H9 (cell line): ENCODE results near the gene SZRD1. TPM values are rescaled to one million over a fixed set of nuclear protein-coding genes. Genes with fewer than 3 reads are reported as not detected.

Experiments
- DNase-seq: peaks from one replicate; pipeline ENCODE4 v3.0.0-alpha.2; 2017
- H2AFZ ChIP-seq: one replicate; pipeline ENCODE4 v1.6.1; 2013; ENCODE audit warnings: mild to moderate bottlenecking, low read length, control low read depth, moderate library complexity
- H2AK5ac ChIP-seq: 2 replicates; pipeline ENCODE4 v1.6.1; 2013; ENCODE audit warnings: low read length, control low read depth, mixed read lengths; ENCODE audit not compliant: insufficient read length
- H2BK120ac ChIP-seq: one replicate; pipeline ENCODE4 v1.6.1; 2013; ENCODE audit warnings: low read depth, mild to moderate bottlenecking, low read length, control low read depth, inconsistent platforms; ENCODE audit not compliant: poor library complexity, severe bottlenecking
- H2BK12ac ChIP-seq: 2 replicates; pipeline ENCODE4 v1.6.1; 2013; ENCODE audit warnings: low read length, control low read depth, mixed read lengths, low read depth; ENCODE audit not compliant: insufficient read length
- H2BK15ac ChIP-seq: 2 replicates; pipeline ENCODE4 v1.6.1; 2013; ENCODE audit warnings: low read depth, low read length, control low read depth
- H2BK20ac ChIP-seq: one replicate; pipeline ENCODE4 v1.6.1; 2013; ENCODE audit warnings: low read depth, mild to moderate bottlenecking, low read length, control low read depth, inconsistent platforms; ENCODE audit not compliant: poor library complexity, severe bottlenecking
- H2BK5ac ChIP-seq: 2 replicates; pipeline ENCODE4 v1.6.1; 2013; ENCODE audit warnings: low read length, control low read depth, mixed read lengths; ENCODE audit not compliant: insufficient read length
- H3K14ac ChIP-seq: 2 replicates; pipeline ENCODE4 v1.6.1; 2013; ENCODE audit warnings: low read length, control low read depth; ENCODE audit not compliant: insufficient read depth
- H3K18ac ChIP-seq: 2 replicates; pipeline ENCODE4 v1.6.1; 2013; ENCODE audit warnings: low read depth, mild to moderate bottlenecking, mixed read lengths, low read length, control low read depth; ENCODE audit not compliant: insufficient read length
- H3K23ac ChIP-seq: 2 replicates; pipeline ENCODE4 v1.6.1; 2013; ENCODE audit warnings: low read length, control low read depth, mixed read lengths, low read depth; ENCODE audit not compliant: insufficient read length
- H3K23me2 ChIP-seq: 2 replicates; pipeline ENCODE4 v1.6.1; 2013; ENCODE audit warnings: low read depth, mild to moderate bottlenecking, mixed read lengths, low read length, control low read depth; ENCODE audit not compliant: insufficient read length, poor library complexity, severe bottlenecking
- H3K27ac ChIP-seq: 2 replicates; pipeline ENCODE4 v1.5.1; 2013; ENCODE audit warnings: low read length, control low read depth, mixed read lengths, low read depth; ENCODE audit not compliant: insufficient read length
- H3K27me3 ChIP-seq: 2 replicates; pipeline ENCODE4 v1.6.1; 2013; ENCODE audit warnings: low read length, control low read depth, inconsistent platforms; ENCODE audit not compliant: insufficient read depth
- H3K4ac ChIP-seq: 2 replicates; pipeline ENCODE4 v1.6.1; 2013; ENCODE audit warnings: low read depth, mild to moderate bottlenecking, control low read depth, inconsistent platforms, low read length, moderate library complexity
- H3K4me1 ChIP-seq: 2 replicates; pipeline ENCODE4 v1.6.1; 2013; ENCODE audit warnings: low read length, control low read depth, inconsistent platforms; ENCODE audit not compliant: insufficient read depth
- H3K4me2 ChIP-seq: 2 replicates; pipeline ENCODE4 v1.6.1; 2013; ENCODE audit warnings: low read length, control low read depth, mixed read lengths; ENCODE audit not compliant: insufficient read length, insufficient read depth
- H3K56ac ChIP-seq: 2 replicates; pipeline ENCODE4 v1.6.1; 2013; ENCODE audit warnings: low read depth, mild to moderate bottlenecking, mixed read lengths, low read length, control low read depth; ENCODE audit not compliant: insufficient read length
- H3K79me1 ChIP-seq: 2 replicates; pipeline ENCODE4 v1.6.1; 2013; ENCODE audit warnings: low read depth, mild to moderate bottlenecking, moderate library complexity, low read length, control low read depth, inconsistent platforms; ENCODE audit not compliant: insufficient read depth, poor library complexity, severe bottlenecking
- H3K79me2 ChIP-seq: 2 replicates; pipeline ENCODE4 v1.6.1; 2013; ENCODE audit warnings: low read length, control low read depth, inconsistent platforms; ENCODE audit not compliant: insufficient read depth
- H3K9ac ChIP-seq: 2 replicates; pipeline ENCODE4 v1.6.1; 2013; ENCODE audit warnings: low read length, control low read depth, mixed read lengths; ENCODE audit not compliant: insufficient read length; ENCODE audit errors: extremely low read depth
- H3K9me3 ChIP-seq: one replicate; pipeline ENCODE4 v1.6.1; 2013; ENCODE audit warnings: low read depth, low read length, inconsistent platforms; ENCODE audit not compliant: control insufficient read depth
- H3T11ph ChIP-seq: one replicate; pipeline ENCODE4 v1.6.1; 2013; ENCODE audit warnings: mild to moderate bottlenecking, low read length, control low read depth, inconsistent platforms
- H4K20me1 ChIP-seq: one replicate; pipeline ENCODE4 v1.6.1; 2013; ENCODE audit not compliant: control insufficient read depth, insufficient read length, insufficient read depth
- H4K5ac ChIP-seq: 2 replicates; pipeline ENCODE4 v1.6.1; 2013; ENCODE audit warnings: low read depth, mild to moderate bottlenecking, mixed read lengths, low read length, control low read depth; ENCODE audit not compliant: insufficient read length
- H4K8ac ChIP-seq: replicated peaks from 2 replicates; pipeline ENCODE4 v1.6.1; 2013; ENCODE audit warnings: low read length, control low read depth, mixed read lengths, low read depth; ENCODE audit not compliant: insufficient read length
- H4K91ac ChIP-seq: 2 replicates; pipeline ENCODE4 v1.6.1; 2013; ENCODE audit warnings: low read depth, mild to moderate bottlenecking, moderate library complexity, mixed read lengths, low read length, control low read depth; ENCODE audit not compliant: insufficient read length
- H3K27ac Mint-ChIP-seq, 3 experiments: 2 replicates in 2 of 3; 3 replicates in 1 of 3; pipeline ENCODE4 v1.8.0; 2020 to 2021; ENCODE audit warnings: mixed read lengths in 3 of 3, mild to moderate bottlenecking in 1 of 3, moderate library complexity in 1 of 3
- H3K27me3 Mint-ChIP-seq: 2 replicates; pipeline ENCODE4 v1.8.0; 2021; ENCODE audit warnings: low read depth, mild to moderate bottlenecking, moderate library complexity, mixed read lengths
- H3K36me3 Mint-ChIP-seq, 3 experiments: 2 replicates in 2 of 3; 3 replicates in 1 of 3; pipeline ENCODE4 v1.8.0; 2020 to 2021; ENCODE audit warnings: low read depth in 3 of 3, mixed read lengths in 3 of 3; ENCODE audit not compliant: insufficient read depth in 1 of 3
- H3K4me1 Mint-ChIP-seq, 2 experiments: 2 replicates each; pipeline ENCODE4 v1.8.0; 2020; ENCODE audit warnings: mixed read lengths in 2 of 2
- H3K4me3 Mint-ChIP-seq, 2 experiments: 2 replicates in 1 of 2; 3 replicates in 1 of 2; pipeline ENCODE4 v1.8.0; 2020 to 2021; ENCODE audit warnings: mild to moderate bottlenecking in 2 of 2, mixed read lengths in 2 of 2, moderate library complexity in 1 of 2
- H3K9me3 Mint-ChIP-seq, 2 experiments: 2 replicates in 1 of 2; 3 replicates in 1 of 2; pipeline ENCODE4 v1.8.0; 2020; ENCODE audit warnings: mild to moderate bottlenecking in 2 of 2, mixed read lengths in 2 of 2, moderate library complexity in 1 of 2
- CTCF ChIP-seq: fragments of 200-600 bp; sonication (generic); conservative IDR thresholded peaks from 3 replicates; pipeline ENCODE4 v1.8.0; 2021; ENCODE audit warnings: antibody characterized with exemption, mild to moderate bottlenecking
- WGBS: extraction: QIAGEN DNeasy Blood & Tissue Kit; methylation state at CpG from one replicate; pipeline ENCODE4 v1.1.7; 2013; ENCODE audit warnings: missing lambda C conversion rate, low lambda C conversion rate, mixed read lengths; ENCODE audit not compliant: insufficient read length; ENCODE audit errors: extremely low coverage; 5-methylcytosine and 5-hydroxymethylcytosine counted together
- total RNA-seq: library from RNA; stranded (reverse); gene quantifications from 2 replicates; pipeline ENCODE4 v1.2.1, GENCODE V29; 2021

The SZRD1 gene
- total RNA-seq, 1 experiment from 2014 or later = 118 TPM

DNA sequence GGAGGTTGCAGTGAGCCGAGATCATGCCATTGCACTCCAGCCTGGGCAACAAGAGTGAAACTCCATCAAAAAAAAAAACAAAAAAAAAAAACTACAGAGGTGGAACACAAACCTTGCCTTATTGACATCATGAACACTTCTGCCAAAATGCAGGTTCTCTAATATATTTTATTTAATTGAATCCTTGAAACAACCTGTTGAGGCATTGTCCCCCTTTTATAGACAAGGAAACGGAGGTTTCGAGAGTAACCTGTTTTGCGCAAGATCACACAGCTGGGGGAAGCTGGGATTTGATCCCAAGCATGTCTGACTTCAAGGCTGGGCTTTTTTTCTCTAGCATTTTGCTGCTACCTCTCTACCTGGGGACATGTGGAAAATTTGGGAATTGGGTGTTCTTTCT, 2.8 kb downstream of the SZRD1 start:
- Histone ChIP-seq H3K9ac (no peak overlapping the region), H3K4me2 (no peak overlapping the region), H3K56ac (no peak overlapping the region)

More for the DNA sequence above, 2.8 kb downstream of the SZRD1 start:
- Histone ChIP-seq H2BK12ac (no peak overlapping the region), H2BK15ac (no peak overlapping the region), H3K27me3 (no peaks in the 10 kb centered on the region), H4K91ac (no peak overlapping the region), H2AK5ac (no peak overlapping the region), H2BK5ac (no peak overlapping the region), H3K79me1 (peaks cover 9% of the 10 kb centered on the region), H2AFZ (no peak overlapping the region), H3K4ac (no peak overlapping the region), H4K5ac (no peak overlapping the region), H3K79me2 (peaks cover 47% of the 10 kb centered on the region), H3K4me1 (no peaks in the 10 kb centered on the region), H3K23ac (no peak overlapping the region), H2BK120ac (no peak overlapping the region), H3K23me2 (peaks cover 9% of the 10 kb centered on the region), H4K20me1 (no peaks in the 10 kb centered on the region), H3K18ac (no peak overlapping the region), H2BK20ac (no peak overlapping the region), H3K14ac (no peak overlapping the region), H3K27ac (no peak overlapping the region), H3K9me3 (no peaks in the 10 kb centered on the region), H4K8ac (no peak overlapping the region), H3T11ph (no peak overlapping the region)
- Mint-ChIP-seq H3K4me1 (peaks cover 23 to 26% of the 10 kb centered on the region in 2 experiments), H3K27me3 (peaks cover 2% of the 10 kb centered on the region; the same call in 1 of the 2 replicates), H3K9me3 (no peaks in the 10 kb centered on the region; a peak in 1 of 5 replicates), H3K27ac (no peak overlapping the region), H3K36me3 (peaks cover 0 to 14% (median 14%) of the 10 kb centered on the region in 3 experiments; a peak in 6 of 7 replicates), H3K4me3 (no peak overlapping the region; a peak in 1 of 5 replicates)
- no peak for TF ChIP-seq CTCF
- no CpG with 5 or more reads among the region's 4 CpGs for WGBS
- no peak for DNase-seq
